H1 (cell line): Measurements from ENCODE around the gene NEK3. TPM values are rescaled to one million over a fixed set of nuclear protein-coding genes. Genes with fewer than 3 reads are reported as not detected.

ENCODE experiments used
- CTCF ChIA-PET: fragments of 300-600 bp; sonication (Branson Sonifier 250); formaldehyde crosslinking; loops from one replicate; lab custom pipeline; 2021; ENCODE audit not compliant: partially characterized antibody; lab: Charles Lee
- POLR2A ChIA-PET: fragments of 300-600 bp; sonication (Branson Sonifier 250); formaldehyde crosslinking; loops from one replicate; lab custom pipeline; 2021; ENCODE audit warnings: inconsistent platforms; ENCODE audit not compliant: partially characterized antibody; lab: Charles Lee
- DNase-seq, 2 experiments: peaks; one replicate each; pipeline versions ENCODE4 v3.0.0 to v3.0.0-alpha.2; 2010 to 2022; ENCODE audit warnings: low spot score in 2 of 2, low read depth in 1 of 2, mixed read lengths in 1 of 2
- FAIRE-seq: peaks from 2 replicates; lab custom pipeline; 2011; peaks lifted over from hg19 to GRCh38; lab: Jason Lieb, UNC
- H2AFZ ChIP-seq: 2 replicates; pipeline ENCODE4 v1.8.1; 2012; ENCODE audit warnings: low read length, inconsistent platforms
- H2AK5ac ChIP-seq: 2 replicates; pipeline ENCODE4 v1.6.1; 2013; ENCODE audit warnings: low read depth, low read length
- H2BK120ac ChIP-seq: replicated peaks from 2 replicates; pipeline ENCODE3; 2013; ENCODE audit warnings: low read depth, low read length, inconsistent platforms
- H2BK12ac ChIP-seq: 2 replicates; pipeline ENCODE4 v1.6.1; 2013; ENCODE audit warnings: low read depth, low read length
- H2BK15ac ChIP-seq: 2 replicates; pipeline ENCODE4 v1.6.1; 2013; ENCODE audit warnings: low read length
- H2BK20ac ChIP-seq: 2 replicates; pipeline ENCODE4 v1.6.1; 2013; ENCODE audit warnings: low read length
- H2BK5ac ChIP-seq: 2 replicates; pipeline ENCODE4 v1.6.1; 2013; ENCODE audit warnings: low read depth, low read length
- H3K14ac ChIP-seq: 2 replicates; pipeline ENCODE4 v1.6.1; 2013; ENCODE audit warnings: inconsistent platforms; ENCODE audit not compliant: insufficient read length
- H3K18ac ChIP-seq: 2 replicates; pipeline ENCODE4 v1.6.1; 2013; ENCODE audit warnings: low read length; ENCODE audit errors: extremely low read depth
- H3K23ac ChIP-seq: 2 replicates; pipeline ENCODE4 v1.6.1; 2013; ENCODE audit warnings: inconsistent platforms; ENCODE audit not compliant: insufficient read length
- H3K23me2 ChIP-seq: 2 replicates; pipeline ENCODE4 v1.6.1; 2013; ENCODE audit warnings: low read depth, low read length
- H3K27ac ChIP-seq: 2 replicates; pipeline ENCODE4 v1.6.1; 2011; ENCODE audit warnings: low read depth, low read length, inconsistent platforms
- H3K27me3 ChIP-seq, 4 experiments: replicated peaks in 1 of 4; 1 replicate in 1 of 4; 2 replicates in 3 of 4; pipeline versions ENCODE4 v1.6.1 to v1.8.1; 2011 to 2013; ENCODE audit warnings: low read length in 3 of 4, mild to moderate bottlenecking in 3 of 4, inconsistent platforms in 2 of 4, mixed read lengths in 2 of 4, moderate library complexity in 1 of 4; ENCODE audit not compliant: control insufficient read depth in 3 of 4, insufficient read depth in 3 of 4; ENCODE audit errors: extremely low read depth in 1 of 4
- H3K36me3 ChIP-seq, 4 experiments: 2 replicates each; pipeline versions ENCODE4 v1.6.1 to v1.8.1; 2011 to 2013; ENCODE audit warnings: mild to moderate bottlenecking in 4 of 4, low read length in 3 of 4, moderate library complexity in 2 of 4, control low read depth in 1 of 4, inconsistent platforms in 1 of 4; ENCODE audit not compliant: insufficient read depth in 4 of 4, control insufficient read depth in 2 of 4
- H3K4ac ChIP-seq: replicated peaks from 2 replicates; pipeline ENCODE3; 2013; ENCODE audit warnings: low read length, low read depth, mixed read lengths, inconsistent platforms; ENCODE audit not compliant: insufficient read length
- H3K4me1 ChIP-seq, 4 experiments: replicated peaks in 1 of 4; 1 replicate in 1 of 4; 2 replicates in 3 of 4; pipeline versions ENCODE4 v1.6.1 to v1.8.1; 2011 to 2013; ENCODE audit warnings: low read length in 3 of 4, inconsistent platforms in 2 of 4, mixed read lengths in 1 of 4; ENCODE audit not compliant: insufficient read depth in 4 of 4, control insufficient read depth in 3 of 4
- H3K4me2 ChIP-seq, 2 experiments: 2 replicates each; pipeline versions ENCODE4 v1.6.1 to v1.8.1; 2011 to 2013; ENCODE audit warnings: low read depth in 2 of 2, low read length in 2 of 2, control low read depth in 1 of 2, inconsistent platforms in 1 of 2, mild to moderate bottlenecking in 1 of 2; ENCODE audit not compliant: insufficient read depth in 1 of 2
- H3K4me3 ChIP-seq, 4 experiments: fragments of 200-600, 300-600 bp in 1 of 4; sonication (generic), shearing (Covaris generic), sonication (Bioruptor Twin) in 1 of 4; 2 replicates each; pipeline versions ENCODE4 v1.5.1 to v1.8.1; 2011 to 2016; ENCODE audit warnings: low read length in 4 of 4, low read depth in 3 of 4, control low read depth in 2 of 4, inconsistent platforms in 2 of 4, mild to moderate bottlenecking in 2 of 4, mixed read lengths in 1 of 4, moderate library complexity in 1 of 4; ENCODE audit not compliant: insufficient read depth in 2 of 4; ENCODE audit errors: extremely low read depth in 1 of 4
- H3K56ac ChIP-seq: replicated peaks from 2 replicates; pipeline ENCODE3; 2013; ENCODE audit warnings: low read depth, mild to moderate bottlenecking, mixed read lengths, low read length, inconsistent platforms; ENCODE audit not compliant: insufficient read length
- H3K79me1 ChIP-seq: 2 replicates; pipeline ENCODE4 v1.6.1; 2013; ENCODE audit warnings: low read depth, low read length, control low read depth
- H3K79me2 ChIP-seq, 2 experiments: 2 replicates each; pipeline versions ENCODE4 v1.6.1 to v1.8.1; 2012 to 2013; ENCODE audit warnings: low read length in 2 of 2, mild to moderate bottlenecking in 2 of 2, inconsistent platforms in 1 of 2; ENCODE audit not compliant: insufficient read depth in 2 of 2, control insufficient read depth in 1 of 2
- H3K9ac ChIP-seq, 4 experiments: replicated peaks in 1 of 4; 1 replicate in 1 of 4; 2 replicates in 3 of 4; pipeline versions ENCODE4 v1.6.1 to v1.8.1; 2011 to 2013; ENCODE audit warnings: low read depth in 3 of 4, low read length in 3 of 4, control low read depth in 2 of 4, mild to moderate bottlenecking in 2 of 4, moderate library complexity in 2 of 4, inconsistent platforms in 1 of 4; ENCODE audit errors: extremely low read depth in 1 of 4
- H3K9me3 ChIP-seq, 2 experiments: 2 replicates each; pipeline versions ENCODE4 v1.6.1 to v1.8.1; 2012 to 2013; ENCODE audit warnings: mild to moderate bottlenecking in 2 of 2, moderate library complexity in 2 of 2, control low read depth in 1 of 2, inconsistent platforms in 1 of 2, low read depth in 1 of 2, low read length in 1 of 2, mixed read lengths in 1 of 2; ENCODE audit not compliant: insufficient read depth in 2 of 2
- H4K20me1 ChIP-seq, 2 experiments: replicated peaks in 1 of 2; 2 replicates each; pipeline versions ENCODE3 to v1.8.1; 2011 to 2013; ENCODE audit warnings: inconsistent platforms in 2 of 2, low read length in 2 of 2, mild to moderate bottlenecking in 1 of 2; ENCODE audit not compliant: insufficient read depth in 2 of 2, control insufficient read depth in 1 of 2
- H4K5ac ChIP-seq: 2 replicates; pipeline ENCODE4 v1.6.1; 2013; ENCODE audit warnings: low read length, low read depth, mixed read lengths, inconsistent platforms; ENCODE audit not compliant: insufficient read length
- H4K8ac ChIP-seq: 2 replicates; pipeline ENCODE4 v1.8.0; 2013; ENCODE audit warnings: mild to moderate bottlenecking, moderate library complexity, low read length, inconsistent platforms; ENCODE audit not compliant: insufficient read depth; ENCODE audit errors: extremely low read depth
- H4K91ac ChIP-seq: replicated peaks from 2 replicates; pipeline ENCODE3; 2013; ENCODE audit warnings: low read length, mixed read lengths, inconsistent platforms; ENCODE audit not compliant: insufficient read length
- KDM4A ChIP-seq: IDR thresholded peaks from one replicate; pipeline ENCODE4 v1.7.1; 2012; ENCODE audit warnings: low read depth, mild to moderate bottlenecking, moderate library complexity, low read length, inconsistent platforms; ENCODE audit not compliant: severe bottlenecking
- TBP ChIP-seq: IDR thresholded peaks from 2 replicates; pipeline ENCODE4 v1.6.1; 2011; ENCODE audit warnings: low read depth, low read length, improper control_type of control experiment
- WGBS, 2 experiments: shearing (Covaris generic) in 1 of 2; methylation state at CpG; one replicate each; pipeline versions ENCODE4 v1.1.6 to v1.1.7; 2013 to 2015; ENCODE audit warnings: low lambda C conversion rate in 2 of 2, mixed read lengths in 2 of 2, inconsistent platforms in 1 of 2, low coverage in 1 of 2, missing lambda C conversion rate in 1 of 2; ENCODE audit not compliant: insufficient replicate concordance in 2 of 2, insufficient coverage in 1 of 2, insufficient read length in 1 of 2; ENCODE audit errors: extremely low coverage in 1 of 2, missing lambda C conversion rate in 1 of 2; 5-methylcytosine and 5-hydroxymethylcytosine counted together
- polyA plus RNA-seq, 7 experiments: library from polyadenylated mRNA; depleted of rRNA in 3 of 7; stranded (reverse) in 5 of 7; unstranded in 2 of 7; fragments of >200 nt in 5 of 7; fragments of 200-250 nt in 2 of 7; gene quantifications; 1 replicate in 5 of 7; 2 replicates in 1 of 7; 4 replicates in 1 of 7; pipeline versions ENCODE4 v1.2.1 to v1.2.3, GENCODE V29; 2011 to 2013; ENCODE audit warnings: missing spikeins in 2 of 7, mixed read lengths in 2 of 7
- total RNA-seq: library from RNA; stranded (reverse); fragmentation: NEBNext Ultra II Directional; extraction: Animal tissue kit (Norgen Biotek cat#: 25700); gene quantifications from 2 replicates; pipeline ENCODE4 v1.2.1, GENCODE V29; 2021

NEK3 gene
- total and polyA plus RNA-seq, 2 of the 8 experiments (the other 6 are each of a cell fraction or from before 2014, with no cell fraction given) = 11.4 to 26.0 TPM

GRCh38 chr13:52091473-52091872 lies 67.9 kb downstream of the NEK3 start:
- Histone ChIP-seq H2BK20ac (no peak overlapping the region), H4K91ac (no peak overlapping the region), H3K27me3 (peaks cover 0 to 1% (median 0%) of the 10 kb centered on the region in 4 experiments; a peak in 1 of 7 replicates), H2AK5ac (no peak overlapping the region), H2BK12ac (no peak overlapping the region), H3K4me3 (no peak overlapping the region), H3K23ac (no peak overlapping the region), H3K18ac (no peak overlapping the region), H3K9me3 (0 out of 4 replicates have a peak, but pooled peaks cover 0 to 2% of the 10 kb centered on the region in 2 experiments), H3K79me2 (no peaks in the 10 kb centered on the region), H3K23me2 (no peaks in the 10 kb centered on the region), H4K5ac (no peak overlapping the region), H3K79me1 (no peaks in the 10 kb centered on the region), H3K56ac (no peak overlapping the region), H3K4me1 (no peaks in the 10 kb centered on the region), H3K4ac (no peak overlapping the region), H4K8ac (no peak overlapping the region), H2BK120ac (no peak overlapping the region), H3K9ac (no peak overlapping the region), H3K4me2 (no peak overlapping the region), H2AFZ (no peak overlapping the region), H2BK15ac (no peak overlapping the region), H2BK5ac (no peak overlapping the region), H3K14ac (no peak overlapping the region), H4K20me1 (no peaks in the 10 kb centered on the region), H3K27ac (no peak overlapping the region), H3K36me3 (no peaks in the 10 kb centered on the region)
- 89% methylated on average over 2 of the region's 2 CpGs; no CpG with 5 or more reads in 1 of the 2 experiments for WGBS, 2 experiments
- FAIRE-seq (no peak), DNase-seq (no peak)
- TF ChIP-seq KDM4A (no peak), TBP (no peak)
- POLR2A ChIA-PET = no interaction called here
- CTCF ChIA-PET = interaction anchor here (0.6 to 0.7 kb wide), 4 partner anchors 9 to 261 kb away, joined by 3 to 5 read pairs (median 3); no protein-coding TSS in a partner anchor
